ENCODE results near the gene ATXN7.

GRCh38 chr3:63872135-63872924 is 8.7 kb downstream of the ATXN7 start:
- TF ChIP-seq POLR2A (IDR thresholded peaks at IDR 0.05) (no peak), CTCF (IDR thresholded peaks at IDR 0.05) (no peak)
